Measurements from ENCODE around the gene CROCC2. TPM values are rescaled to one million over a fixed set of nuclear protein-coding genes. Genes with fewer than 3 reads are reported as not detected.
A peak's percentile ranks its signal among the peaks of the same experiment; 100 is the strongest.

The CROCC2 gene
- total and polyA plus RNA-seq, 10 of the 15 experiments (the other 5 are each of a cell fraction or from before 2014, with no cell fraction given): not detected

- Histone ChIP-seq H2AFZ (ENCODE audit: control insufficient read depth, low read depth, low read length) (no peak overlapping the region), H3K4me3 (no peak overlapping the region), H3K9ac (ENCODE audit: control insufficient read depth, insufficient read depth, low read length) (no peak overlapping the region), H3K79me2 (ENCODE audit: control insufficient read depth, insufficient read depth, low read length) (no peaks in the 10 kb centered on the region), H3K27ac (ENCODE audit: control insufficient read depth, insufficient read depth) (no peak overlapping the region), H3K4me1 (ENCODE audit: control insufficient read depth, insufficient read depth, low read length) (no peaks in the 10 kb centered on the region), H3K36me3 (ENCODE audit: control insufficient read depth in 2 of 2, insufficient read depth in 2 of 2, low read length in 1 of 2) (no peaks in the 10 kb centered on the region), H4K20me1 (ENCODE audit: control insufficient read depth, insufficient read depth) (no peaks in the 10 kb centered on the region), H3K9me3 (replicated peaks; ENCODE audit: control insufficient read depth, insufficient read depth, low read length) (peaks cover 5% of the 10 kb centered on the region), H3K4me2 (ENCODE audit: control insufficient read depth, insufficient read depth) (peak overlapping the region; percentile 64; the same call in 1 of the 2 replicates), H3K27me3 (replicated peaks in 1 of 2; ENCODE audit: control insufficient read depth in 2 of 2, insufficient read depth in 2 of 2, low read length in 1 of 2) (peaks cover 1 to 7% of the 10 kb centered on the region in 2 experiments; a peak in 3 of 4 replicates)
- in situ Hi-C loops (cut with MboI) (no loop called here), intact Hi-C loops (cut with micrococcal nuclease; ENCODE audit: unreplicated experiment) (no loop called here)
- RAD21 ChIA-PET (ENCODE audit: unreplicated experiment): no interaction called here
- SMC1A ChIA-PET (ENCODE audit: uncharacterized antibody, unreplicated experiment): no interaction called here
- ATAC-seq: no peak
- FAIRE-seq: no peak
- no TSS peak for BruUV-seq (replicated peaks)
- 9% methylated on average over 30 of the region's 51 CpGs for whole genome bisulfite sequencing (ENCODE audit: insufficient coverage, insufficient replicate concordance, low lambda C conversion rate, missing lambda C conversion rate)
- CTCF ChIA-PET: no interaction called here
- POLR2A ChIA-PET: no interaction called here
- DNase-seq (ENCODE audit: low read depth, low spot score): no peak
- TF ChIP-seq NFYA (IDR thresholded peaks at IDR 0.05; ENCODE audit: borderline replicate concordance, low read depth, low read length): no peak
- TF ChIP-seq RUNX3 (IDR thresholded peaks at IDR 0.05; ENCODE audit: low read length): no peak
- TF ChIP-seq TCF7 (IDR thresholded peaks at IDR 0.05; ENCODE audit: borderline replicate concordance): no peak
- TF ChIP-seq ZNF274 (IDR thresholded peaks at IDR 0.05; ENCODE audit: insufficient read depth, insufficient read length): no peak
- TF ChIP-seq, protein P1, sequence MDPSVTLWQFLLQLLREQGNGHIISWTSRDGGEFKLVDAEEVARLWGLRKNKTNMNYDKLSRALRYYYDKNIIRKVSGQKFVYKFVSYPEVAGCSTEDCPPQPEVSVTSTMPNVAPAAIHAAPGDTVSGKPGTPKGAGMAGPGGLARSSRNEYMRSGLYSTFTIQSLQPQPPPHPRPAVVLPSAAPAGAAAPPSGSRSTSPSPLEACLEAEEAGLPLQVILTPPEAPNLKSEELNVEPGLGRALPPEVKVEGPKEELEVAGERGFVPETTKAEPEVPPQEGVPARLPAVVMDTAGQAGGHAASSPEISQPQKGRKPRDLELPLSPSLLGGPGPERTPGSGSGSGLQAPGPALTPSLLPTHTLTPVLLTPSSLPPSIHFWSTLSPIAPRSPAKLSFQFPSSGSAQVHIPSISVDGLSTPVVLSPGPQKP (IDR thresholded peaks at IDR 0.05; ENCODE audit: low read depth, low read length): no peak
- TF ChIP-seq, protein P2, sequence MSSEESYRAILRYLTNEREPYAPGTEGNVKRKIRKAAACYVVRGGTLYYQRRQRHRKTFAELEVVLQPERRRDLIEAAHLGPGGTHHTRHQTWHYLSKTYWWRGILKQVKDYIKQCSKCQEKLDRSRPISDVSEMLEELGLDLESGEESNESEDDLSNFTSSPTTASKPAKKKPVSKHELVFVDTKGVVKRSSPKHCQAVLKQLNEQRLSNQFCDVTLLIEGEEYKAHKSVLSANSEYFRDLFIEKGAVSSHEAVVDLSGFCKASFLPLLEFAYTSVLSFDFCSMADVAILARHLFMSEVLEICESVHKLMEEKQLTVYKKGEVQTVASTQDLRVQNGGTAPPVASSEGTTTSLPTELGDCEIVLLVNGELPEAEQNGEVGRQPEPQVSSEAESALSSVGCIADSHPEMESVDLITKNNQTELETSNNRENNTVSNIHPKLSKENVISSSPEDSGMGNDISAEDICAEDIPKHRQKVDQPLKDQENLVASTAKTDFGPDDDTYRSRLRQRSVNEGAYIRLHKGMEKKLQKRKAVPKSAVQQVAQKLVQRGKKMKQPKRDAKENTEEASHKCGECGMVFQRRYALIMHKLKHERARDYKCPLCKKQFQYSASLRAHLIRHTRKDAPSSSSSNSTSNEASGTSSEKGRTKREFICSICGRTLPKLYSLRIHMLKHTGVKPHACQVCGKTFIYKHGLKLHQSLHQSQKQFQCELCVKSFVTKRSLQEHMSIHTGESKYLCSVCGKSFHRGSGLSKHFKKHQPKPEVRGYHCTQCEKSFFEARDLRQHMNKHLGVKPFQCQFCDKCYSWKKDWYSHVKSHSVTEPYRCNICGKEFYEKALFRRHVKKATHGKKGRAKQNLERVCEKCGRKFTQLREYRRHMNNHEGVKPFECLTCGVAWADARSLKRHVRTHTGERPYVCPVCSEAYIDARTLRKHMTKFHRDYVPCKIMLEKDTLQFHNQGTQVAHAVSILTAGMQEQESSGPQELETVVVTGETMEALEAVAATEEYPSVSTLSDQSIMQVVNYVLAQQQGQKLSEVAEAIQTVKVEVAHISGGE (CRISPR knock-in tag; IDR thresholded peaks at IDR 0.05): no peak
- TF ChIP-seq, protein P3, sequence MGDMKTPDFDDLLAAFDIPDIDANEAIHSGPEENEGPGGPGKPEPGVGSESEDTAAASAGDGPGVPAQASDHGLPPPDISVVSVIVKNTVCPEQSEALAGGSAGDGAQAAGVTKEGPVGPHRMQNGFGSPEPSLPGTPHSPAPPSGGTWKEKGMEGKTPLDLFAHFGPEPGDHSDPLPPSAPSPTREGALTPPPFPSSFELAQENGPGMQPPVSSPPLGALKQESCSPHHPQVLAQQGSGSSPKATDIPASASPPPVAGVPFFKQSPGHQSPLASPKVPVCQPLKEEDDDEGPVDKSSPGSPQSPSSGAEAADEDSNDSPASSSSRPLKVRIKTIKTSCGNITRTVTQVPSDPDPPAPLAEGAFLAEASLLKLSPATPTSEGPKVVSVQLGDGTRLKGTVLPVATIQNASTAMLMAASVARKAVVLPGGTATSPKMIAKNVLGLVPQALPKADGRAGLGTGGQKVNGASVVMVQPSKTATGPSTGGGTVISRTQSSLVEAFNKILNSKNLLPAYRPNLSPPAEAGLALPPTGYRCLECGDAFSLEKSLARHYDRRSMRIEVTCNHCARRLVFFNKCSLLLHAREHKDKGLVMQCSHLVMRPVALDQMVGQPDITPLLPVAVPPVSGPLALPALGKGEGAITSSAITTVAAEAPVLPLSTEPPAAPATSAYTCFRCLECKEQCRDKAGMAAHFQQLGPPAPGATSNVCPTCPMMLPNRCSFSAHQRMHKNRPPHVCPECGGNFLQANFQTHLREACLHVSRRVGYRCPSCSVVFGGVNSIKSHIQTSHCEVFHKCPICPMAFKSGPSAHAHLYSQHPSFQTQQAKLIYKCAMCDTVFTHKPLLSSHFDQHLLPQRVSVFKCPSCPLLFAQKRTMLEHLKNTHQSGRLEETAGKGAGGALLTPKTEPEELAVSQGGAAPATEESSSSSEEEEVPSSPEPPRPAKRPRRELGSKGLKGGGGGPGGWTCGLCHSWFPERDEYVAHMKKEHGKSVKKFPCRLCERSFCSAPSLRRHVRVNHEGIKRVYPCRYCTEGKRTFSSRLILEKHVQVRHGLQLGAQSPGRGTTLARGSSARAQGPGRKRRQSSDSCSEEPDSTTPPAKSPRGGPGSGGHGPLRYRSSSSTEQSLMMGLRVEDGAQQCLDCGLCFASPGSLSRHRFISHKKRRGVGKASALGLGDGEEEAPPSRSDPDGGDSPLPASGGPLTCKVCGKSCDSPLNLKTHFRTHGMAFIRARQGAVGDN (IDR thresholded peaks at IDR 0.05): no peak
- TF ChIP-seq CEBPZ (IDR thresholded peaks at IDR 0.05; ENCODE audit: low read depth, low read length): no peak
- no peak for TF ChIP-seq CEBPB (IDR thresholded peaks at IDR 0.05; ENCODE audit: borderline replicate concordance in 1 of 2, low read depth in 2 of 2, low read length in 2 of 2)
- TF ChIP-seq MXI1 (IDR thresholded peaks at IDR 0.05; ENCODE audit: low read depth, low read length): no peak
- TF ChIP-seq, protein P4, sequence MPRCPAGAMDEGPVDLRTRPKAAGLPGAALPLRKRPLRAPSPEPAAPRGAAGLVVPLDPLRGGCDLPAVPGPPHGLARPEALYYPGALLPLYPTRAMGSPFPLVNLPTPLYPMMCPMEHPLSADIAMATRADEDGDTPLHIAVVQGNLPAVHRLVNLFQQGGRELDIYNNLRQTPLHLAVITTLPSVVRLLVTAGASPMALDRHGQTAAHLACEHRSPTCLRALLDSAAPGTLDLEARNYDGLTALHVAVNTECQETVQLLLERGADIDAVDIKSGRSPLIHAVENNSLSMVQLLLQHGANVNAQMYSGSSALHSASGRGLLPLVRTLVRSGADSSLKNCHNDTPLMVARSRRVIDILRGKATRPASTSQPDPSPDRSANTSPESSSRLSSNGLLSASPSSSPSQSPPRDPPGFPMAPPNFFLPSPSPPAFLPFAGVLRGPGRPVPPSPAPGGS (IDR thresholded peaks at IDR 0.05; ENCODE audit: borderline replicate concordance, insufficient read depth, low read depth, low read length, poor library complexity, severe bottlenecking): no peak
These were observed 92.5 kb downstream of the CROCC2 start for GRCh38 chr2:240998706-240998994.

Data from GM12878 (cell line).